Naive thymus-derived CD4-positive, alpha-beta T cell (primary cell): ENCODE measurements around the gene ZBTB17. TPM values are rescaled to one million over a fixed set of nuclear protein-coding genes. Genes with fewer than 3 reads are reported as not detected.

Experiments
- ATAC-seq: fragments of 150-1000 bp; cut with Tn5 transposase; 2 replicates; pipeline ENCODE4 v1.10.0; 2021; ENCODE audit warnings: mild to moderate bottlenecking, moderate library complexity
- CTCF ChIA-PET: fragments of 350-600 bp; sonication (Branson Sonifier 250); formaldehyde crosslinking; loops from one replicate; lab custom pipeline; 2021; ENCODE audit warnings: antibody characterized with exemption; lab: Charles Lee
- POLR2A ChIA-PET: fragments of 350-600 bp; sonication (Branson Sonifier 250); formaldehyde crosslinking; loops from one replicate; lab custom pipeline; 2021; ENCODE audit warnings: antibody characterized with exemption, inconsistent platforms; lab: Charles Lee
- DNase-seq, 9 donors: peaks; one replicate each; pipeline versions ENCODE4 v3.0.0 to v3.0.0-alpha.2; 2020 to 2022; ENCODE audit warnings: mixed read lengths in 1 of 9
- H3K27ac ChIP-seq: one replicate; pipeline ENCODE4 v1.7.0; 2013; ENCODE audit warnings: mild to moderate bottlenecking, low read depth, low read length, moderate library complexity
- H3K27me3 ChIP-seq, 2 donors: one replicate each; pipeline ENCODE4 v1.7.0; 2013; ENCODE audit warnings: low read length in 2 of 2, mild to moderate bottlenecking in 2 of 2, moderate library complexity in 2 of 2; ENCODE audit not compliant: control insufficient read depth in 2 of 2, insufficient read depth in 2 of 2
- H3K36me3 ChIP-seq, 3 experiments: 1 replicate in 2 of 3; 2 replicates in 1 of 3; pipeline ENCODE4 v1.7.0; 2013; ENCODE audit warnings: low read length in 3 of 3, mild to moderate bottlenecking in 3 of 3, moderate library complexity in 1 of 3; ENCODE audit not compliant: insufficient read depth in 3 of 3, control insufficient read depth in 2 of 3
- H3K4me1 ChIP-seq, 2 donors: one replicate each; pipeline ENCODE4 v1.7.0; 2013; ENCODE audit warnings: low read length in 2 of 2, mild to moderate bottlenecking in 2 of 2, moderate library complexity in 1 of 2; ENCODE audit not compliant: control insufficient read depth in 2 of 2, insufficient read depth in 2 of 2
- H3K4me3 ChIP-seq: 2 replicates; pipeline ENCODE4 v1.7.0; 2013; ENCODE audit warnings: mild to moderate bottlenecking, low read length
- H3K9me3 ChIP-seq, 3 experiments: 1 replicate in 2 of 3; 2 replicates in 1 of 3; pipeline ENCODE4 v1.7.0; 2013; ENCODE audit warnings: low read length in 3 of 3; ENCODE audit not compliant: control insufficient read depth in 2 of 3
- H3K27ac Mint-ChIP-seq, 9 donors: one replicate each; pipeline ENCODE4 v1.8.0; 2020 to 2022; ENCODE audit warnings: mixed read lengths in 9 of 9, mild to moderate bottlenecking in 8 of 9, moderate library complexity in 5 of 9, inconsistent platforms in 2 of 9
- H3K27me3 Mint-ChIP-seq, 5 donors: one replicate each; pipeline ENCODE4 v1.8.0; 2021 to 2022; ENCODE audit warnings: mixed read lengths in 5 of 5, mild to moderate bottlenecking in 1 of 5
- H3K36me3 Mint-ChIP-seq, 5 donors: one replicate each; pipeline ENCODE4 v1.8.0; 2020 to 2022; ENCODE audit warnings: mixed read lengths in 5 of 5, mild to moderate bottlenecking in 3 of 5, inconsistent platforms in 1 of 5
- H3K4me1 Mint-ChIP-seq, 7 donors: one replicate each; pipeline ENCODE4 v1.8.0; 2020 to 2022; ENCODE audit warnings: mixed read lengths in 7 of 7, mild to moderate bottlenecking in 3 of 7, inconsistent platforms in 1 of 7
- H3K4me3 Mint-ChIP-seq, 10 donors: one replicate each; pipeline ENCODE4 v1.8.0; 2020 to 2022; ENCODE audit warnings: mild to moderate bottlenecking in 10 of 10, mixed read lengths in 10 of 10, moderate library complexity in 6 of 10, inconsistent platforms in 2 of 10
- H3K9me3 Mint-ChIP-seq, 11 donors: one replicate each; pipeline ENCODE4 v1.8.0; 2020 to 2022; ENCODE audit warnings: mixed read lengths in 11 of 11, mild to moderate bottlenecking in 4 of 11, inconsistent platforms in 1 of 11, moderate library complexity in 1 of 11
- intact Hi-C, 2 donors: fragments of 100-400 bp; cut with micrococcal nuclease; formaldehyde crosslinking; loops; one replicate each; pipeline ENCODE4 v1.15.1; 2023
- polyA plus RNA-seq, 2 donors: library from polyadenylated mRNA; unstranded; fragments of 300-500 nt; fragmentation: Illumina TruSeq; gene quantifications; one replicate each; pipeline ENCODE4 v1.2.3, GENCODE V29; 2021
- total RNA-seq, 6 experiments: library from RNA in 5 of 6; stranded (reverse) in 5 of 6; gene quantifications; 1 replicate in 5 of 6; 2 replicates in 1 of 6; pipeline ENCODE4 v1.2.3 and lab custom pipeline; 2021 to 2026

The ZBTB17 gene
- total and polyA plus RNA-seq, 7 experiments from 2014 or later: 11.2 to 85.1 (median 63.5) TPM

GRCh38 chr1:15951341-15952153 lies 24.4 kb downstream of the ZBTB17 start:
- ChIA-PET CTCF (interaction anchor here (0.6 kb wide), 1 partner anchor 557 kb away, joined by 3 read pairs; no protein-coding TSS in a partner anchor), POLR2A (interaction anchor here (0.5 to 1.3 kb wide), 2 partner anchors 24 to 358 kb away, joined by 3 to 4 read pairs; partner anchors contain the start of gene ZBTB17)
- peak overlapping the region; percentile 75 to 92 (median 87) for H3K27ac Mint-ChIP-seq
- Histone ChIP-seq H3K27ac (peak overlapping the region; percentile 28), H3K9me3 (no peaks in the 10 kb centered on the region), H3K36me3 (peaks cover 0 to 28% (median 0%) of the 10 kb centered on the region in 3 experiments), H3K4me1 (peaks cover 35 to 51% of the 10 kb centered on the region in 2 donors), H3K27me3 (no peaks in the 10 kb centered on the region), H3K4me3 (no peak overlapping the region)
- intact Hi-C loops: no loop called here
- peak in 1 of 9 donors; percentile 43 for DNase-seq
- no peaks in the 10 kb centered on the region for H3K27me3 Mint-ChIP-seq
- peaks cover 46 to 82% (median 69%) of the 10 kb centered on the region in 7 donors for H3K4me1 Mint-ChIP-seq
- no peaks in the 10 kb centered on the region for H3K9me3 Mint-ChIP-seq
- H3K36me3 Mint-ChIP-seq: peaks cover under 1 to 24% (median 5%) of the 10 kb centered on the region in 5 donors
- H3K4me3 Mint-ChIP-seq: peak overlapping the region in 6 of 10 donors; percentile 18 to 68 (median 51)
- ATAC-seq: no peak

- CTCF ChIA-PET: no interaction called here
- peaks cover 35 to 44% of the 10 kb centered on the region in 2 donors for H3K4me1 ChIP-seq
- Mint-ChIP-seq H3K9me3 (no peaks in the 10 kb centered on the region), H3K4me1 (peaks cover 39 to 75% (median 62%) of the 10 kb centered on the region in 7 donors), H3K4me3 (peak overlapping the region in 6 of 10 donors; percentile 18 to 68 (median 51)), H3K36me3 (peaks cover 3 to 22% (median 5%) of the 10 kb centered on the region in 5 donors), H3K27ac (peak overlapping the region; percentile 75 to 92 (median 87)), H3K27me3 (no peaks in the 10 kb centered on the region)
- H3K27ac ChIP-seq: peak overlapping the region; percentile 28
- no peaks in the 10 kb centered on the region for H3K27me3 ChIP-seq
- POLR2A ChIA-PET: interaction anchor here (1.3 kb wide), 1 partner anchor 25 kb away, joined by 4 read pairs; the partner anchor contains the start of gene ZBTB17
- no peak overlapping the region for H3K4me3 ChIP-seq
- peaks cover 0 to 36% (median 5%) of the 10 kb centered on the region in 3 experiments for H3K36me3 ChIP-seq
- DNase-seq (peak in 2 of 9 donors; percentile 68 to 80), ATAC-seq (no peak)
- intact Hi-C loops: loop anchor here in 1 of 2 donors (1.0 kb wide), 1 partner anchor 15 kb away; no protein-coding TSS in a partner anchor
- H3K9me3 ChIP-seq: no peaks in the 10 kb centered on the region
Measured at GRCh38 chr1:15950763-15951295, 25.1 kb downstream of the ZBTB17 start.

- Histone ChIP-seq H3K36me3 (peaks cover 0 to 41% (median 5%) of the 10 kb centered on the region in 3 experiments), H3K4me1 (peaks cover 35 to 39% of the 10 kb centered on the region in 2 donors), H3K27me3 (no peaks in the 10 kb centered on the region), H3K4me3 (peak overlapping the region; percentile 43), H3K9me3 (no peaks in the 10 kb centered on the region), H3K27ac (peak overlapping the region; percentile 34)
- Mint-ChIP-seq H3K36me3 (peaks cover 3 to 21% (median 5%) of the 10 kb centered on the region in 5 donors), H3K9me3 (no peaks in the 10 kb centered on the region), H3K27ac (peak overlapping the region; percentile 75 to 92 (median 86)), H3K4me3 (peak overlapping the region in 5 of 10 donors; percentile 27 to 68 (median 57)), H3K27me3 (no peaks in the 10 kb centered on the region), H3K4me1 (peaks cover 35 to 70% (median 56%) of the 10 kb centered on the region in 7 donors)
- intact Hi-C loops: loop anchor here in 1 of 2 donors (1.0 kb wide), 1 partner anchor 16 kb away; no protein-coding TSS in a partner anchor
- DNase-seq (peak in 1 of 9 donors; percentile 65), ATAC-seq (no peak)
- ChIA-PET CTCF (no interaction called here), POLR2A (no interaction called here)
Measured at GRCh38 chr1:15950302-15950701, 25.6 kb downstream of the ZBTB17 start.

GRCh38 chr1:15949453-15950245 lies 26.3 kb downstream of the ZBTB17 start:
- no peaks in the 10 kb centered on the region for H3K9me3 Mint-ChIP-seq
- no peaks in the 10 kb centered on the region for H3K27me3 ChIP-seq
- no peaks in the 10 kb centered on the region for H3K27me3 Mint-ChIP-seq
- POLR2A ChIA-PET: no interaction called here
- peak overlapping the region; percentile 55 for H3K27ac ChIP-seq
- ATAC-seq: peak; percentile 92
- CTCF ChIA-PET: interaction anchor here (0.6 kb wide), 1 partner anchor 25 kb away, joined by 5 read pairs; no protein-coding TSS in a partner anchor
- no peaks in the 10 kb centered on the region for H3K9me3 ChIP-seq
- DNase-seq: peak in 5 of 9 donors; percentile 8 to 78 (median 52)
- peak overlapping the region; percentile 47 for H3K4me3 ChIP-seq
- peak overlapping the region; percentile 75 to 92 (median 86) for H3K27ac Mint-ChIP-seq
- peak overlapping the region in 7 of 10 donors; percentile 15 to 57 (median 45) for H3K4me3 Mint-ChIP-seq
- peaks cover 35 to 65% (median 54%) of the 10 kb centered on the region in 7 donors for H3K4me1 Mint-ChIP-seq
- H3K36me3 ChIP-seq: peaks cover 0 to 47% (median 6%) of the 10 kb centered on the region in 3 experiments
- peaks cover 3 to 18% (median 5%) of the 10 kb centered on the region in 5 donors for H3K36me3 Mint-ChIP-seq
- H3K4me1 ChIP-seq: peaks cover 35 to 38% of the 10 kb centered on the region in 2 donors
- intact Hi-C loops: loop anchor here in 1 of 2 donors (1.0 kb wide), 1 partner anchor 17 kb away; no protein-coding TSS in a partner anchor

GRCh38 chr1:15948595-15949452 lies 27.1 kb downstream of the ZBTB17 start:
- Histone ChIP-seq H3K4me1 (peaks cover 29 to 31% of the 10 kb centered on the region in 2 donors), H3K36me3 (peaks cover 0 to 53% (median 14%) of the 10 kb centered on the region in 3 experiments), H3K4me3 (peak overlapping the region; percentile 47), H3K9me3 (no peaks in the 10 kb centered on the region), H3K27ac (peak overlapping the region; percentile 55), H3K27me3 (no peaks in the 10 kb centered on the region)
- ChIA-PET CTCF (no interaction called here), POLR2A (no interaction called here)
- intact Hi-C loops: no loop called here
- Mint-ChIP-seq H3K9me3 (no peaks in the 10 kb centered on the region), H3K27me3 (no peaks in the 10 kb centered on the region), H3K36me3 (peaks cover 3 to 15% (median 5%) of the 10 kb centered on the region in 5 donors), H3K4me1 (peaks cover 27 to 57% (median 47%) of the 10 kb centered on the region in 7 donors), H3K27ac (peak overlapping the region; percentile 59 to 87 (median 77)), H3K4me3 (peak overlapping the region in 5 of 10 donors; percentile 15 to 51 (median 29))
- DNase-seq (no peak), ATAC-seq (no peak)
